MM.1S (cell line): ENCODE results near the gene LAMA3.

Source experiments
- DNase-seq: peaks from one replicate; pipeline ENCODE4 v3.0.0-alpha.2; 2015
- H2AFZ ChIP-seq: fragments of 300-600 bp; sonication (generic); 2 replicates; pipeline ENCODE4 v1.6.0; 2016; ENCODE audit warnings: antibody characterized with exemption, low read length
- H3F3A ChIP-seq: fragments of 300-600 bp; sonication (generic); 2 replicates; pipeline ENCODE4 v1.6.1; 2016; ENCODE audit warnings: mild to moderate bottlenecking, antibody characterized with exemption, low read length, moderate library complexity, mixed read lengths; ENCODE audit not compliant: insufficient read depth
- H3K27ac ChIP-seq: fragments of 300-600 bp; sonication (generic); 2 replicates; pipeline ENCODE4 v1.5.1; 2016; ENCODE audit warnings: mild to moderate bottlenecking, low read length
- H3K27me3 ChIP-seq: fragments of 300-600 bp; sonication (generic); replicated peaks from 2 replicates; pipeline ENCODE4 v1.6.0; 2016; ENCODE audit warnings: low read length; ENCODE audit not compliant: insufficient read depth
- H3K36me3 ChIP-seq: fragments of 300-600 bp; sonication (generic); replicated peaks from 2 replicates; pipeline ENCODE4 v1.6.1; 2016; ENCODE audit warnings: mild to moderate bottlenecking, low read length, mixed read lengths; ENCODE audit not compliant: insufficient read depth
- H3K4me1 ChIP-seq: fragments of 300-600 bp; sonication (generic); 2 replicates; pipeline ENCODE4 v1.6.1; 2016; ENCODE audit warnings: low read length, mixed read lengths
- H3K4me2 ChIP-seq: fragments of 300-600 bp; sonication (generic); 2 replicates; pipeline ENCODE4 v1.6.0; 2016; ENCODE audit warnings: low read depth, low read length
- H3K4me3 ChIP-seq: fragments of 300-600 bp; sonication (generic); 2 replicates; pipeline ENCODE4 v1.5.1; 2016; ENCODE audit warnings: low read length, mixed read lengths
- H3K79me2 ChIP-seq: fragments of 300-600 bp; sonication (generic); 2 replicates; pipeline ENCODE4 v1.6.1; 2016; ENCODE audit warnings: mixed run types, low read length, mixed read lengths
- H3K9ac ChIP-seq: fragments of 300-600 bp; sonication (generic); 2 replicates; pipeline ENCODE4 v1.6.1; 2016; ENCODE audit warnings: low read length, mixed read lengths
- H3K9me2 ChIP-seq: fragments of 300-600 bp; sonication (generic); replicated peaks from 2 replicates; pipeline ENCODE4 v1.6.1; 2016; ENCODE audit warnings: mild to moderate bottlenecking, low read length, mixed read lengths; ENCODE audit not compliant: insufficient read depth
- H3K9me3 ChIP-seq: fragments of 300-600 bp; sonication (generic); replicated peaks from 2 replicates; pipeline ENCODE4 v1.6.1; 2016; ENCODE audit warnings: mild to moderate bottlenecking, low read length, mixed read lengths; ENCODE audit not compliant: insufficient read depth
- H4K20me1 ChIP-seq: fragments of 300-600 bp; sonication (generic); 2 replicates; pipeline ENCODE4 v1.6.1; 2016; ENCODE audit warnings: mild to moderate bottlenecking, low read length, moderate library complexity, mixed read lengths; ENCODE audit not compliant: insufficient read depth
- EZH2 ChIP-seq: fragments of 300-600 bp; sonication (generic); optimal IDR thresholded peaks from 2 replicates; pipeline ENCODE3; 2017; ENCODE audit warnings: low read depth, mild to moderate bottlenecking, antibody characterized with exemption, low read length, mixed read lengths
- EZH2phosphoT487 ChIP-seq: fragments of 300-600 bp; sonication (generic); IDR thresholded peaks from 2 replicates; pipeline ENCODE4 v1.6.1; 2018; ENCODE audit warnings: antibody characterized with exemption, low read length
- TF ChIP-seq, protein P1 (sequence below): fragments of 300-600 bp; sonication (generic); IDR thresholded peaks from 2 replicates; pipeline ENCODE4 v1.5.1; 2016; ENCODE audit warnings: antibody characterized with exemption, low read length, mixed read lengths

Gene LAMA3

DNA sequence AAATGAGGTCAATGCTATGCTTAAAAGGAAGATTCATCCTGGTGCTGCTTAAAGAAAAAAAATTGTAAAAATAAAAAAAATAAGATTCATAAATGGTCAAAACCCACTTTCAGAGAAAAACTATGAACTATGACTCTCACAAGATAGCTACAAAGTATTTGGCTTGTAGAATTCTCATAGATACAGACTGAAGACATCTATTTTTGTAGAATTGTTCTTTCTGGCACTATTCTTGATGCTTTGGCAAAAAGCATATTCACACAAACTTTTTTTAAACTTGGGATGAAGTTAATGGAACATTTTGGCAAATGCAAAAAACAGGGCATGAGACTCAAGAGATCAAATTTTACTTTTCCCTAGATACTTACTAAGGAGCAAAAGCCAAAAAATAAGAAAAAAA, 14.0 kb upstream of the LAMA3 start:
- no peaks in the 10 kb centered on the region for H4K20me1 ChIP-seq
- no peak overlapping the region for H3K4me2 ChIP-seq
- TF ChIP-seq, protein P1, sequence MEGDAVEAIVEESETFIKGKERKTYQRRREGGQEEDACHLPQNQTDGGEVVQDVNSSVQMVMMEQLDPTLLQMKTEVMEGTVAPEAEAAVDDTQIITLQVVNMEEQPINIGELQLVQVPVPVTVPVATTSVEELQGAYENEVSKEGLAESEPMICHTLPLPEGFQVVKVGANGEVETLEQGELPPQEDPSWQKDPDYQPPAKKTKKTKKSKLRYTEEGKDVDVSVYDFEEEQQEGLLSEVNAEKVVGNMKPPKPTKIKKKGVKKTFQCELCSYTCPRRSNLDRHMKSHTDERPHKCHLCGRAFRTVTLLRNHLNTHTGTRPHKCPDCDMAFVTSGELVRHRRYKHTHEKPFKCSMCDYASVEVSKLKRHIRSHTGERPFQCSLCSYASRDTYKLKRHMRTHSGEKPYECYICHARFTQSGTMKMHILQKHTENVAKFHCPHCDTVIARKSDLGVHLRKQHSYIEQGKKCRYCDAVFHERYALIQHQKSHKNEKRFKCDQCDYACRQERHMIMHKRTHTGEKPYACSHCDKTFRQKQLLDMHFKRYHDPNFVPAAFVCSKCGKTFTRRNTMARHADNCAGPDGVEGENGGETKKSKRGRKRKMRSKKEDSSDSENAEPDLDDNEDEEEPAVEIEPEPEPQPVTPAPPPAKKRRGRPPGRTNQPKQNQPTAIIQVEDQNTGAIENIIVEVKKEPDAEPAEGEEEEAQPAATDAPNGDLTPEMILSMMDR: no peak
- TF ChIP-seq EZH2: no peak

DNA sequence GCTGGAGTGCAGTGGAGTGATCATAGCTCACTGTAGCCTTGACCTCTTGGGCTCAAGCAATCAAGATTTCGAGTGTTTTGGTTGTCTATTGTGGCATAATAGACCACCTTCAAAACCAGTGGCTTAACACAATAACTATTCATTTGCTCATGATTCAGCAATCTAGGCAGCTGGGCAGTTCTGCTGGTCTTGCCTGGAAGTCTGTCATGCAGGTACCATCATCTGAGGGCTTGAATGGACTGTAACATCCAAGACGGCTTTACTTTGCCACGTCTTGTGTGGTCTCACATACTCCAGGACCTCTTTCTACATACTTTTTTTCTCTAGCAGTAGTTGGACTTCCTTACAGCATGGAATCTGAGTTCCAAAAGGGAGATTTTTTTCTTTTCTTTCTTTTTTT, 13.4 kb upstream of the LAMA3 start:
- TF ChIP-seq EZH2phosphoT487: no peak
- Histone ChIP-seq H3K27ac (no peak overlapping the region), H3K9me3 (no peaks in the 10 kb centered on the region), H3K27me3 (no peaks in the 10 kb centered on the region), H3K4me3 (no peak overlapping the region), H4K20me1 (no peaks in the 10 kb centered on the region), H3K36me3 (no peaks in the 10 kb centered on the region), H3K9me2 (no peaks in the 10 kb centered on the region), H2AFZ (no peak overlapping the region), H3F3A (no peaks in the 10 kb centered on the region), H3K79me2 (no peaks in the 10 kb centered on the region), H3K4me2 (no peak overlapping the region), H3K9ac (no peak overlapping the region), H3K4me1 (no peaks in the 10 kb centered on the region)
- DNase-seq: no peak

More for the DNA sequence above, 14.0 kb upstream of the LAMA3 start:
- Histone ChIP-seq H3K36me3 (no peaks in the 10 kb centered on the region), H3K9ac (no peak overlapping the region), H3K9me3 (no peaks in the 10 kb centered on the region), H3K4me3 (no peak overlapping the region), H3K27me3 (no peaks in the 10 kb centered on the region), H3K79me2 (no peaks in the 10 kb centered on the region), H3K4me1 (no peaks in the 10 kb centered on the region), H2AFZ (no peak overlapping the region), H3K9me2 (no peaks in the 10 kb centered on the region), H3K27ac (no peak overlapping the region), H3F3A (no peaks in the 10 kb centered on the region)
- no peak for DNase-seq

DNA sequence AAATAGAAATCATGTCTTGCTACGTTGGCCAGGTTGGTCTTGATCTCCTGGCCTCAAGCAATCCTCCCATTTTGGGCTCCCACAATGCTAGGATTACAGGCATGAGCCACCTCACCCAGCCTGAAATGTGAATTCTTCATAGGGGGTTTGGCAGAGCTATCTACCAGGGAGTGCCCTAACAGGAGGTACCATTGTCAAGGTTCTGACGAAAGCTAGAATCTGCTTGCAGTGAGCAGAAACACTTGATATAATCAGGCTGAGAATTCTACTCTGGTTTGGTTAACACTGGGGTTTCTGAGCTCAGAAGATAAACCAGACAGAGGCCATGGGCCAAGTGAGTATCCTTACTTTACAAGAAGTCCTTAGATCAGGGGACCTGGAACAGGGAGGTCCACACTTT, 7.2 kb upstream of the LAMA3 start:
- no peaks in the 10 kb centered on the region for H3F3A ChIP-seq
- no peak overlapping the region for H2AFZ ChIP-seq
- H3K4me2 ChIP-seq: no peak overlapping the region
- H3K27me3 ChIP-seq: no peaks in the 10 kb centered on the region
- H3K27ac ChIP-seq: no peak overlapping the region
- H3K9me3 ChIP-seq: no peaks in the 10 kb centered on the region
- TF ChIP-seq EZH2: no peak
- TF ChIP-seq EZH2phosphoT487: no peak
- TF ChIP-seq, protein P1: no peak
- no peaks in the 10 kb centered on the region for H3K79me2 ChIP-seq
- no peak overlapping the region for H3K9ac ChIP-seq
- no peaks in the 10 kb centered on the region for H4K20me1 ChIP-seq
- DNase-seq: no peak
- H3K4me3 ChIP-seq: no peak overlapping the region
- H3K36me3 ChIP-seq: no peaks in the 10 kb centered on the region
- H3K4me1 ChIP-seq: no peaks in the 10 kb centered on the region
- H3K9me2 ChIP-seq: no peaks in the 10 kb centered on the region

DNA sequence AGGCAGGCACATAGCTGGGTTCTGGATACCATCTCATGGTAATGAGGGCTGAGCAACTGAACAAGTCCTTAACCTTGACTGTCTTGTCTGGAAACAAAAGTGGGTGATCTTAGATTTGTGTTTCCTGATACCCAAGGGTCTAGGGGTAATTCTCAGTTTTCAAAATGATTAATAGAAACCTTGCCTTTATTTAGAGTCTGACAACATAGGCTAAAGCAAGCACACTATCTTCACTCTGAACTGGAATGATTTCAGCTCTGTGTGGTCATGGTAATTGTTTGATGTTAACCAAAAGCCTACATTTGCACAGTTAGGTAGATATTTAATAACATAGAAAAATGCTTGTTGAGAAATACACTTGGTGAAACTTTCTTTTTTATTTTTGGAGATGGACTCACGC, 6.8 kb upstream of the LAMA3 start:
- Histone ChIP-seq H3K9me2 (no peaks in the 10 kb centered on the region), H3K36me3 (no peaks in the 10 kb centered on the region), H3K27me3 (no peaks in the 10 kb centered on the region), H2AFZ (no peak overlapping the region), H3K4me2 (no peak overlapping the region), H4K20me1 (no peaks in the 10 kb centered on the region), H3K4me3 (no peak overlapping the region), H3K9me3 (no peaks in the 10 kb centered on the region), H3K9ac (no peak overlapping the region), H3F3A (no peaks in the 10 kb centered on the region), H3K79me2 (no peaks in the 10 kb centered on the region), H3K4me1 (no peaks in the 10 kb centered on the region), H3K27ac (no peak overlapping the region)
- no peak for DNase-seq
- TF ChIP-seq, protein P1: no peak
- TF ChIP-seq EZH2phosphoT487: no peak
- TF ChIP-seq EZH2: no peak
